Transverse colon (tissue), 4 donors: Measurements from ENCODE around the gene ITPR2. TPM values are rescaled to one million over a fixed set of nuclear protein-coding genes. Genes with fewer than 3 reads are reported as not detected.

Experiments used
- DNase-seq: peaks from one replicate; pipeline ENCODE4 v3.0.0-alpha.2; 2019
- H3K27ac ChIP-seq, 4 donors: fragments of 200-600 bp; sonication (generic); 2 replicates each; pipeline ENCODE4 v1.5.1; 2016 to 2018; ENCODE audit warnings: inconsistent platforms in 4 of 4
- H3K27me3 ChIP-seq: fragments of 200-600 bp; sonication (generic); 2 replicates; pipeline ENCODE4 v1.5.1; 2017; ENCODE audit warnings: inconsistent platforms
- H3K36me3 ChIP-seq, 4 donors: fragments of 200-600 bp; sonication (generic); 2 replicates each; pipeline ENCODE4 v1.5.1; 2017 to 2019; ENCODE audit warnings: inconsistent platforms in 4 of 4
- H3K4me1 ChIP-seq, 4 donors: fragments of 200-600 bp; sonication (generic); 2 replicates each; pipeline ENCODE4 v1.5.1; 2017 to 2020; ENCODE audit warnings: inconsistent platforms in 4 of 4
- H3K4me3 ChIP-seq, 4 donors: fragments of 200-600 bp; sonication (generic); 1 replicate in 1 of 4; 2 replicates in 3 of 4; pipeline versions ENCODE4 v1.5.1 to v1.6.1; 2017 to 2019; ENCODE audit warnings: inconsistent platforms in 4 of 4
- H3K9me3 ChIP-seq, 2 donors: fragments of 200-600 bp; sonication (generic); 2 replicates each; pipeline ENCODE4 v1.5.1; 2017 to 2019; ENCODE audit warnings: inconsistent platforms in 2 of 2
- CTCF ChIP-seq, 5 experiments: fragments of 200-600 bp in 3 of 5; fragments of 450-650 bp in 2 of 5; sonication (generic) in 3 of 5; IDR thresholded peaks; 1 replicate in 2 of 5; 2 replicates in 3 of 5; pipeline ENCODE4 v1.5.1; 2016 to 2017; ENCODE audit warnings: antibody characterized with exemption in 5 of 5, inconsistent platforms in 3 of 5, mild to moderate bottlenecking in 2 of 5, moderate library complexity in 1 of 5
- EP300 ChIP-seq: sonication (generic); formaldehyde crosslinking; IDR thresholded peaks from one replicate; pipeline ENCODE4 v1.6.1; 2017; ENCODE audit warnings: antibody characterized with exemption, low read depth
- POLR2A ChIP-seq: fragments of 450-650 bp; IDR thresholded peaks from one replicate; pipeline ENCODE4 v1.6.1; 2016; ENCODE audit warnings: antibody characterized with exemption, mild to moderate bottlenecking, moderate library complexity
- POLR2AphosphoS5 ChIP-seq, 3 donors: sonication (generic); formaldehyde crosslinking; IDR thresholded peaks; one replicate each; pipeline ENCODE4 v1.6.1; 2016; ENCODE audit warnings: antibody characterized with exemption in 3 of 3
- WGBS, 2 donors: methylation state at CpG; one replicate each; pipeline ENCODE4 v1.1.5; 2018; ENCODE audit warnings: low coverage in 1 of 2; 5-methylcytosine and 5-hydroxymethylcytosine counted together
- in situ Hi-C, 4 donors: fragments of 200-750 bp; cut with MboI; loops; one replicate each; pipeline versions ENCODE4 v1.15.0 to v1.15.1; 2017; ENCODE audit warnings: low sequenced_read_pairs in 3 of 4, low pct_ligation_motif_present in 1 of 4, low pct_unique_long_range_greater_than_20kb in 1 of 4
- intact Hi-C: fragments of 100-400 bp; cut with DNase I; formaldehyde crosslinking; loops from one replicate; pipeline ENCODE4 v1.15.1; 2023; ENCODE audit warnings: low total_unique reads
- total RNA-seq, 4 donors: library from RNA; depleted of rRNA; stranded (reverse); fragments of >200 nt; gene quantifications; one replicate each; pipeline ENCODE4 v1.1.0, GENCODE V29; 2016

Gene ITPR2
- total RNA-seq, 4 donors from 2014 or later = 29.8 to 60.5 (median 41.2) TPM

- H3K27ac ChIP-seq = no peak overlapping the region
- H3K36me3 ChIP-seq = no peaks in the 10 kb centered on the region
- peaks cover 0 to 5% of the 10 kb centered on the region in 2 donors for H3K9me3 ChIP-seq
- no peak for DNase-seq
- H3K4me1 ChIP-seq = no peaks in the 10 kb centered on the region
- intact Hi-C loops = no loop called here
- no peak overlapping the region for H3K4me3 ChIP-seq
- H3K27me3 ChIP-seq = no peaks in the 10 kb centered on the region
- in situ Hi-C loops = no loop called here
- 36 to 46% methylated on average over 4 of the region's 4 CpGs for WGBS, 2 donors
- TF ChIP-seq EP300 = no peak
- TF ChIP-seq CTCF (IDR thresholded peaks at IDR 0.05) = peak in 4 of 5 experiments; percentile 15 to 30 (median 19)
Measured at GRCh38 chr12:26309634-26310033, 523.4 kb downstream of the ITPR2 start.

- no peak for TF ChIP-seq POLR2A
- no peak for TF ChIP-seq CTCF (IDR thresholded peaks at IDR 0.05)
- TF ChIP-seq POLR2AphosphoS5 (IDR thresholded peaks at IDR 0.05) = no peak
- TF ChIP-seq EP300 = no peak
- Histone ChIP-seq H3K27ac (no peak overlapping the region), H3K4me1 (no peaks in the 10 kb centered on the region), H3K4me3 (no peak overlapping the region), H3K27me3 (no peaks in the 10 kb centered on the region), H3K36me3 (no peaks in the 10 kb centered on the region), H3K9me3 (no peaks in the 10 kb centered on the region)
- intact Hi-C loops = no loop called here
- DNase-seq = no peak
- WGBS, 2 donors = 87 to 92% methylated on average over 2 of the region's 2 CpGs
- in situ Hi-C loops = no loop called here
Measured at GRCh38 chr12:26304273-26304672, 528.7 kb downstream of the ITPR2 start.

- no peak for TF ChIP-seq EP300
- no peak for TF ChIP-seq POLR2AphosphoS5 (IDR thresholded peaks at IDR 0.05)
- no peak for TF ChIP-seq CTCF (IDR thresholded peaks at IDR 0.05)
- no peak for TF ChIP-seq POLR2A
- H3K9me3 ChIP-seq = no peaks in the 10 kb centered on the region
- DNase-seq = no peak
- H3K36me3 ChIP-seq = no peaks in the 10 kb centered on the region
- H3K4me1 ChIP-seq = peaks cover 0 to 5% (median 4%) of the 10 kb centered on the region in 4 donors
- H3K4me3 ChIP-seq = no peak overlapping the region
- intact Hi-C loops = no loop called here
- H3K27me3 ChIP-seq = no peaks in the 10 kb centered on the region
- 88 to 100% methylated on average over 1 of the region's 1 CpG for WGBS, 2 donors
- in situ Hi-C loops = no loop called here
- H3K27ac ChIP-seq = no peak overlapping the region
Measured at GRCh38 chr12:26303418-26303817, 529.6 kb downstream of the ITPR2 start.

- TF ChIP-seq POLR2AphosphoS5 (IDR thresholded peaks at IDR 0.05) (no peak), EP300 (no peak), POLR2A (no peak), CTCF (IDR thresholded peaks at IDR 0.05) (no peak)
- Histone ChIP-seq H3K4me1 (peaks cover 0 to 10% (median 4%) of the 10 kb centered on the region in 4 donors), H3K9me3 (no peaks in the 10 kb centered on the region), H3K4me3 (no peak overlapping the region), H3K27me3 (no peaks in the 10 kb centered on the region), H3K27ac (no peak overlapping the region), H3K36me3 (no peaks in the 10 kb centered on the region)
- intact Hi-C loops (no loop called here), in situ Hi-C loops (no loop called here)
- no peak for DNase-seq
- 93% methylated on average over 3 of the region's 3 CpGs for WGBS, 2 donors
Measured at GRCh38 chr12:26302776-26303175, 530.2 kb downstream of the ITPR2 start.
